GM06990 (cell line): Measurements from ENCODE around the gene CD82.
A peak's percentile ranks its signal among the peaks of the same experiment; 100 is the strongest.

Source experiments
- DNase-seq: peaks from one replicate; pipeline ENCODE4 v3.0.0-alpha.2; 2011; ENCODE audit not compliant: insufficient read length; ENCODE audit errors: extremely low read depth
- H3K27me3 ChIP-seq: replicated peaks from 2 replicates; pipeline ENCODE4 v1.6.0; 2011; ENCODE audit warnings: low read length; ENCODE audit not compliant: control insufficient read depth, insufficient read depth
- H3K36me3 ChIP-seq: 2 replicates; pipeline ENCODE4 v1.5.1; 2011; ENCODE audit warnings: low read length; ENCODE audit not compliant: control insufficient read depth, insufficient read depth
- H3K4me3 ChIP-seq: replicated peaks from 2 replicates; pipeline ENCODE4 v1.5.1; 2011; ENCODE audit warnings: low read depth, mild to moderate bottlenecking, control low read depth, low read length
- CTCF ChIP-seq: IDR thresholded peaks from 2 replicates; pipeline ENCODE4 v1.5.1; 2011; ENCODE audit warnings: low read length, control low read depth, mild to moderate bottlenecking, inconsistent platforms; ENCODE audit not compliant: insufficient read depth, poor library complexity, severe bottlenecking

The CD82 gene

DNA sequence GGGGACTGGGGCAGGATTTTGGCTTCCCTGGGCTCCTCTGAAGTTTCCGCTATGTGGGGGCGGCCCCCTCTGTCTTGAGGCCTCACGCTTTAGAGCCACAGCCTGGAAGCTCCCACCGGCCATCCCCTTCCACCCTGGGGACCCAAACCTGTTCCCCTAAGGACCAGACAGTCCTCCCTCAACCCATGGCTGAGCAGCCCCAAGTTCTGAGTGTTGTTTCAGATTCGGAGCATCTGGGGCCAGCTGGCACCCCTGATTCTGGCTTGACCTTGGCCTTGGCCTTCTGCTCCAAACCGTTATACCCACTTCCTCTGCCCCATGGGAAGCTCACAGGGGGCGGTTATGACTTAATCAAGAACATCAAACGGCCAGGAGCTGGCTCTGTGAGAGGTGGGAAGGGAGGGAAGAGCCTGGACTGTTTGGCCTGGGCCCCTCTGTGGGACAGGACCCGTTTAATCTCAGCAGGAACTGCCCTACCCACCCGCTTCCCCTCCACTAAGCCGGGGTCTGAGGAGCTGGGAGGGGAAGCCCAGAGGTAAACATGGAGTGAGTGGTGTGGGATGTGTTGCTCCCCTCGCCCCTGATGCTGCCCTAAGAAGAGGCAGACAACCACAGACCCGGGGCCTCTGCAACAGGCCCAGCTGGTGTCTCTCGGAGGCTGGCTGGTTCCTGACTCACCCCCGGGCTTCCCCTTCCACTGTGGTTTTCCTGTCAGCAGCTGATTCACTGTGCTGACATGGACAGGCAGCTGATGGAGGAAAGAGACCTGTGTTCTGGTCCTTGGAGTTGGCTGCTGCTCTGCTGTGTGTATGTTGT lies 3.4 kb downstream of the CD82 start:
- Histone ChIP-seq H3K36me3 (peaks cover 6% of the 10 kb centered on the region), H3K27me3 (no peaks in the 10 kb centered on the region), H3K4me3 (peak overlapping the region; percentile 93)
- TF ChIP-seq CTCF: no peak
- DNase-seq: peak; percentile 76

DNA sequence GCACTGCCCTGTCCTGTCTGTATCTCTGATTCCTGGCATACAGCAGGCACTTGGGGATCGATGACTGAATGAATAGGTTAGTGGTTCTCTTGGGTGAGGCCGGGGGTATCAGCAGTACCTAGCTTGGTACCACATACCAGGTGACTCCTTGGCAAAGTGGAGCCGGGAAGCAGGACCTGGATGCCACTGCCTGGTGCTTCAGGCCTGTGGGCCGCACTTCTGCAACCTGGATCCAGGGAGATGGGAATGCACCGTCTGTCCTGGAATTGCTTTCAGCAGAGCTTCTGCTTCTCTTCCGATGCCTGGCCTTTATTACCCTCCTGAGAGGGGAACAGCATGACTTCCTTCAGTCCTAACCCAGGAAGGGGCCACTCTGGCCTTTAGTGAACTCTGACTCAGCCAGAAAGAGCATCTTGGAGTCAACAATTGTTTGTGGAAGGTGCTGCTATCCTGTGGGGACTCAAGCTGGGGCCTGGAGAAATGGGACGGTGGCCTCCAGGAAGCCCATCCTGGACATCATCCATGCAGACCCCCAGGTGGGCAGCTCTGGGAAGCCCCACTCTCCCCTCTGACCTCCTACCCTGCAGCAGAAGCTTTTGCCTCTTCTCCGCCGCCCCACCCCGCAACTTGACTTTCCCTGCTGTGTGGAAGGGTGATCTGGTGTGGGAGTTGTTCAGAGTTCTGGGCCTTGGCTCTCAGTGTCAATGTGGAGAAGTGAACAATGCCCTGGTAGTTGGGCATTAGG lies 5.1 kb downstream of the CD82 start:
- no peak for TF ChIP-seq CTCF
- Histone ChIP-seq H3K4me3 (peak overlapping the region; percentile 93; the same call in 1 of the 2 replicates), H3K27me3 (no peaks in the 10 kb centered on the region), H3K36me3 (peaks cover 6% of the 10 kb centered on the region)
- DNase-seq: no peak

DNA sequence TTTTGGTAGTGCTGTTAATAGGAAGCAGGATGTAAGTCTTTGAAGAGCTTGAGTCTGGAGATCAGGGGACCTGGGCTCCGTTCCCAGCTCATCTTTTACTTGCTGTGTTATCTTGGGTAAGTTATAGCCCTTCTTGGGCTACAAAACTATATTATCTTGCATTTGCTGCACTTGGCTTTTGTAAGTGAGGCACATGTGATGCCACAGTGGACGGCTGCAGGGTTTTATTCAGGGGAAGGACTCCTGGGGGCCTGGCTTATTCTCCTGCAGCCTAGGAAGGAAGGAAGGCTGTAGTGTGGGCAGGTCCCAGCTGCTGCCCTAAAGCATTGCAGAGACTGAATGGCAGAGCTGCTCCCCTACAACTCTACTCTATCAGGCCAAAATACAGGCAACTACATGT lies 6.4 kb downstream of the CD82 start:
- H3K27me3 ChIP-seq: no peaks in the 10 kb centered on the region
- no peak for DNase-seq
- H3K36me3 ChIP-seq: peaks cover 8% of the 10 kb centered on the region

DNA sequence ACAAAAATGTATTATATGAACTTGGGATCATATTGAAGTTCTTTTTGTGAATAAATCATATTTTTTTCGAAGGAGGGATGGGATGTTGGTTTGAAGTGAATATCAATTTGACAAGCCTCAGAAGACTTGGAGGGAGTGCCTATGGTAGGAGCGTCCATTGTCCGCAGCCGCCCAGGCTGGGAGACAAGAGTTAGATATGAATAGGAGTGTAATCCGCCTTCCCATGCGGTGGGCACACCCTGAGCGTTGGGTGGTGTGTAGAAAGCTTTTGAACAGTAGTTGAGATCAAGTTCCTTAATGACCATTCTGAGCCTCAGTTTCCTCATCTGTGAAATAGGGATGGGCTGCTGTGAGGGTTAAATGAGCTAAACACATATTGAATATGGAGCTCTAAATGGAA lies 7.0 kb downstream of the CD82 start:
- no peak for TF ChIP-seq CTCF
- peaks cover 9% of the 10 kb centered on the region for H3K36me3 ChIP-seq
- no peak overlapping the region for H3K4me3 ChIP-seq
- no peak for DNase-seq
- no peaks in the 10 kb centered on the region for H3K27me3 ChIP-seq

More for the DNA sequence above, 6.4 kb downstream of the CD82 start:
- H3K4me3 ChIP-seq: no peak overlapping the region
- no peak for TF ChIP-seq CTCF

DNA sequence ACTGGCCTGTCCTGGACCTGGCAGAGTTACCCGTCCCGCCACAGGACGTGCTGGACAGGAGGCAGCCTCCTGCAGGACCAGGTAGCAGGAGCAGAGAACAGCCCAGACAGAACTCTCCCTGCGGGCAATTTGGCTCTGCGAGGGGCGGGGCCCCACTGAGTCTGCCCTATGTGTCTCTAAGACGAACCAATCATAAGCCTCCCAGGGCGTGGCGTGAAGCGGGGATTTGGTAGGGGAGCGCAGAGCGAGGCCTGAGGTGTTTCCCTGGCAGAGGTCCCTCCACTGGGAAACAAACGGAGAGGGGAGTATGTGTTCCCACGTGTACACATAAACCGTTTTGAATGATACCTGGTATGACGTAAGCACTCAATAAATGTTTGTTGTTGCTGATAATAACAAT lies 7.4 kb downstream of the CD82 start:
- no peak for DNase-seq
- no peaks in the 10 kb centered on the region for H3K27me3 ChIP-seq

More for the DNA sequence above, 7.4 kb downstream of the CD82 start:
- Histone ChIP-seq H3K4me3 (no peak overlapping the region), H3K36me3 (peaks cover 9% of the 10 kb centered on the region)
- no peak for TF ChIP-seq CTCF
